GM12864 (cell line): ENCODE measurements around the gene CPSF7.

ENCODE experiments used
- DNase-seq: peaks from one replicate; pipeline ENCODE4 v3.0.0-alpha.2; 2011; ENCODE audit warnings: low read depth
- H3K4me3 ChIP-seq: 2 replicates; pipeline ENCODE4 v1.5.1; 2011; ENCODE audit warnings: mild to moderate bottlenecking, low read depth, low read length, control low read depth
- TF ChIP-seq, protein P1 (sequence below): IDR thresholded peaks from 2 replicates; pipeline ENCODE4 v1.5.1; 2011; ENCODE audit warnings: low read depth, mild to moderate bottlenecking, moderate library complexity, low read length, control low read depth, inconsistent platforms; ENCODE audit errors: missing control alignments

CPSF7 gene

DNA sequence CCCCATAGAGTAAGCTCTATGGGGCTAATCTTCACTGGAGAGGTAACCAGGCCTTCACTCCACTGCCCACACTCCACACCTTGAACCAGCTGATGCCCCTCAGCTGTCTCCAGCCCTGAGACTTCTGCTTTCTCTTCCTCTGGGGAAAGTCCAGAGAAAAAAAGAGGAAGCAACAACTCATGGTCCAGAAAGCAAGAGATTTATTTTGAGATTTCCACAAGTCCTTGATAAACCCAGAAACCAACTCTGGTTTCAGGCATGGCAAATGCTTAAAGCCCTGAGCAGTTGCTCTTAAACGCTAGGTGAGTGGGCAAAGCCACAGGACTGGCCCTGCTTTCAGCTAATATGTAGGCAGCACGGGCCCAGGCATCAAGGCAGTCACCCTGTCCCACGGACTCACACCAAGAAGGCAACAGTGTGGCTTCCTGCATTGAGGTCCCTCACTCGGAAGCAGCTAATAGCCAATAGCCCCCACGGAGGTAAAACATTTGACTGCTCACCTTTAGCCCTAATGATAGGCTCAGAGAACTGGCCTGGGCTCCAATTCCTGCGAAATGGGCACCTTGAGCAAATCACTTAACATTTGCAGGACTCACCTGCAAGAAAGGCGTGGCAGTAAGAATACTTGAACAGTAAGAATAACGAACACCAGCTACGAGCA, 72.4 kb downstream of the CPSF7 start:
- TF ChIP-seq, protein P1, sequence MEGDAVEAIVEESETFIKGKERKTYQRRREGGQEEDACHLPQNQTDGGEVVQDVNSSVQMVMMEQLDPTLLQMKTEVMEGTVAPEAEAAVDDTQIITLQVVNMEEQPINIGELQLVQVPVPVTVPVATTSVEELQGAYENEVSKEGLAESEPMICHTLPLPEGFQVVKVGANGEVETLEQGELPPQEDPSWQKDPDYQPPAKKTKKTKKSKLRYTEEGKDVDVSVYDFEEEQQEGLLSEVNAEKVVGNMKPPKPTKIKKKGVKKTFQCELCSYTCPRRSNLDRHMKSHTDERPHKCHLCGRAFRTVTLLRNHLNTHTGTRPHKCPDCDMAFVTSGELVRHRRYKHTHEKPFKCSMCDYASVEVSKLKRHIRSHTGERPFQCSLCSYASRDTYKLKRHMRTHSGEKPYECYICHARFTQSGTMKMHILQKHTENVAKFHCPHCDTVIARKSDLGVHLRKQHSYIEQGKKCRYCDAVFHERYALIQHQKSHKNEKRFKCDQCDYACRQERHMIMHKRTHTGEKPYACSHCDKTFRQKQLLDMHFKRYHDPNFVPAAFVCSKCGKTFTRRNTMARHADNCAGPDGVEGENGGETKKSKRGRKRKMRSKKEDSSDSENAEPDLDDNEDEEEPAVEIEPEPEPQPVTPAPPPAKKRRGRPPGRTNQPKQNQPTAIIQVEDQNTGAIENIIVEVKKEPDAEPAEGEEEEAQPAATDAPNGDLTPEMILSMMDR = no peak
- H3K4me3 ChIP-seq = no peak overlapping the region; the same call in 1 of the 2 replicates
- DNase-seq = peak; percentile 80

DNA sequence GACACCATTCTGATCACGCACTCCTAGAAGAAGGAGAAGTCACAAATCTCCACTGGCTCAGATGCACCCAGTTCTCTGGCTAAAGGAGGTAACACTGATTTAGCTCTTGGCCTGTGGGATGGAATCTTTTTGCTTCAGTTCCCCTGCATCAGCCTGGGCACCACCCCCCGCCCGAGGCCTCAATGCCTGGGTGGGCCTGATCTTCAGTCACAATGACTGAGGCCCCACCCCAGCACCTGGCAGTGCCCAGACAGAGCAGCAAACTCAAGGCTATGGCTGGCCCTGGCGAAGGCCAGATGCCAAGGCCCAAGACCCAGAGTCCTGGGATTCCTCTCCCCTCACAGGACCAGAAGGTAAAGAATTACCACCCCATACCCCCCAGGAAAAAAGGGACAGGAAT, 73.1 kb downstream of the CPSF7 start:
- H3K4me3 ChIP-seq = no peak overlapping the region
- TF ChIP-seq, protein P1 = no peak
- DNase-seq = no peak

DNA sequence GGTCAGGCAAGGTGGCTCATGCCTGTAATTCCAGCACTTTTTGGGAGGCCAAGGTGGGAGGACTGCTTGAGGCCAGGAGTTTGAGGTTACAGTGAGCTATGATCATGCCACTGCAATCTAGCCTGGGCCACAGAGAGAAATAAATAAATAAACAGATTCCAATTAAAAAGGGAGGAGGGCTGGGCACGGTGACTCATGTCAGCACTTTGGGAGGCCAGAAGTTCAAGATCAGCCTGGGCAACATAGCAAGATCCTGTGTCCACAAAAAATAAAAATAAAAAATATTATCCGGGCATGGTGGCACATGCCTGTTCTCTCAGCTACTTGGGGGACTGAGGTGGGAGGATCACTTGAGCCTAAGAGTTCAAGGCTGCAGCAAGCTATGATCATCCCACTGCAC, 75.6 kb downstream of the CPSF7 start:
- TF ChIP-seq, protein P1 = no peak
- H3K4me3 ChIP-seq = no peak overlapping the region
- no peak for DNase-seq

DNA sequence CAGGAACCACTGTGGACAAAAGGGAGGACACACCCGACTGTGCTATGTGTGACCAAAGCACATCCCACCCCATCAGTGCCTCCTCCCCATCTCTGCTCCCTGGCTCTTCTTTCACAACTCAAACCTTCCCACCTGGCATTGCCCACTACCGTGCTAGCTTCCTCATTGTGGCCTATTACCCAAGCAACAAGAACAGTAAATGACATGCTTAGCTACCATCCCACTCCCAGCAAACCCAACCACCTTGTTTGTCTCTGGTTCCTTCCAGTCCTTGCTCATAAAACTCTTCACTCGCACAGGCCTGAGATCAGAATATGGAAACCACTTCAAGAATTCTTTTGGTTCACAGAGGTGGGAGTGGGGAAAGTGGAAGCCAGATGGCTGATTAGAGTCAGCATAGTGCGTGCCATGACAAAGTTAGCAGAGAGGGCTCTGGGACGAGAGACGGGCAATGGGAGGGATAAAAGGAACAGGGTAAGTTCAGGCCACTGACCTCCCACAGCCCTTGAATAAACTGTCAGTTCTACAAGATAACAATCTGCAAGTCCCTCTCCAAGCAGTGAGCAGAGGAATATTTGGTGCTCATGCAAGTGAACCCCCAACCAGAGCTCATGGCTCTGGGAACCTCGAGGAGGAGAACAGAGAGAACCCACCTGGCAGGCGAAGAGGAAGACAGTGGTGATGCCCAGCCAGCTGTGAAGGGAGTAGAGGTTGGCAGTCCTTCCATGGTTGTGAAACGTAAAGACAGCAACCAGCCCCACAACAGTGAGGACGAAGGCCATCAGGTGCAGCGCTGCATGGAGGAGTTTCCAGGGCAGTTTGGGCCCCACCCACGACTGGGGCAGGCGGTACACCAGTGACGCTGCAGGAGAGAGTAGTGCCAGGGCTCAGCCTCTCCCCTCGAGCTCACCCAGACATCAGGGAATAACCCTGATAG, 76.4 kb downstream of the CPSF7 start:
- TF ChIP-seq, protein P1 = no peak

More for the DNA sequence above, 76.4 kb downstream of the CPSF7 start:
- H3K4me3 ChIP-seq = no peak overlapping the region
- DNase-seq = no peak
